ENCODE data around the gene FANCD2.
"Not testable (repeated sequence)": the region's sequence is repeated elsewhere in the genome, so short reads cannot be mapped to it uniquely, and the experiment has no call there.

Gene FANCD2

GRCh38 chr3:10026084-10026890 is at the start of gene FANCD2:
FANCD2 (plus strand) TSS chr3:10026437; CDS start chr3:10028658, 2,221 bp downstream.
- peak; percentile 84 for DNase-seq (ENCODE audit: low spot score)

DNA sequence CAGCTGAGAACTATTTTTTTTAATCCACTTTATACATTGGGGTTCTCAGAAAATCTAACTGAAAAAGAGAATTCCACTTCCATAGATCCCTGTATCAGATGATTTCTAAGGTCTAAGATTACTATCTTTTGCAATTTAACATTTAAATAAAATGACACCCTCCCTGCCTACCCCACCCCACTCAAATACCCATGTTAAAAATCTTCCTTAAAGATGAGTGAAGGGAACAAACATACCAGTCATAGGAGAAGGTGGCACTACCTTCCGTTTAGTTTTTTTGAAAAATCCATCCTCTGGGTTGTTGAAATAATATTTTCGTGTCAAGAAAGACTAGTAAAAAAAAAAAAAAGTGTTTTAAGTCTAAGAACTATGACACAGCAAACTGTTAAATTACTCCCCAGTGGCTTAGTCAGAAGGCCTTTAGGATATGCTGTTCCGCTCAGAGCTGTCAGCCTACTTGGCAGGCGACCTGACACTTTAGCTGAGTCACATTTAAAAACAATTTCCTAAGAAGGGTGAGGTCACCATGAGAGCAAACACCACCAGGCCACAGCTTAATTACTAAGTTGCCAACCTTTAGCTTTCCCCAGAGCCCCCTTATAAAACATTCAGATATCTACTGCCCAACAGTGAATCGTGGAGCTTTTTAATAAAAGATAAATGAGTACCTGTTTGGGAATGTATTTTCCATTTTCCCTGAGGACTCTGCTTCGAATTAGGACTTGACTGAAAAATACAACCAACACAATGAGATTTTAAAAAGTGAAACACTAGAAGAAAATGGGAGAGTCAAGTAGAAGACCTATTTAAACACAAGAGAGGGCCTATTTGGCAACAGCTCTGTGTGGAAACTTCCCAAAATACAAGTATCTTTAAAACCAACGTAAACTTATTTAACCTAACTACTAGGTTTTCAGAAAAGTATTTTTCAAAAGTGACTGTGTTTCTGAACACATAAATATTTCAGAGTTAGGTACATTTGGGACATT is 49.2 kb upstream of the FANCD2 start:
- peak; percentile 53 for DNase-seq (ENCODE audit: low spot score)

GRCh38 chr3:9978710-9979305 is 47.4 kb upstream of the FANCD2 start:
- DNase-seq (ENCODE audit: low spot score) = no peak

DNA sequence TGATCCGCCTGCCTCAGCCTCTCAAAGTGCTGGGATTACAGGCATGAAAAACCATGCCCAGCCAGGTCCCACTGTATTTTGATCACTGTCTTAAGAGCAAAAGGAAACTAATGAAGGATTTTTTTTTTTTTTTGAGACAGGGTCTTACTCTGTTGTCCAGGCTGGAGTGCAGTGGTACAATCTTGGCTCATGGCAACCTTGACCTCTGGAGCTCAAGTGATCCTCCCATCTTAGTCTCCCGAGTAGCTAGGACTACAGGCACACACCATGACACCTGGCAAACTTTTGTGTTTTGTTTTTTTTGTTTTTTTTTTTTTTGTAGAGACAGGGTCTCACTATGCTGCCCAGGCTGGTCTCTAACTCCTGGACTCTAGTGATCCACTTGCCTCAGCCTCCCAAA is 46.0 kb upstream of the FANCD2 start:
- no peak for DNase-seq (ENCODE audit: low spot score)

DNA sequence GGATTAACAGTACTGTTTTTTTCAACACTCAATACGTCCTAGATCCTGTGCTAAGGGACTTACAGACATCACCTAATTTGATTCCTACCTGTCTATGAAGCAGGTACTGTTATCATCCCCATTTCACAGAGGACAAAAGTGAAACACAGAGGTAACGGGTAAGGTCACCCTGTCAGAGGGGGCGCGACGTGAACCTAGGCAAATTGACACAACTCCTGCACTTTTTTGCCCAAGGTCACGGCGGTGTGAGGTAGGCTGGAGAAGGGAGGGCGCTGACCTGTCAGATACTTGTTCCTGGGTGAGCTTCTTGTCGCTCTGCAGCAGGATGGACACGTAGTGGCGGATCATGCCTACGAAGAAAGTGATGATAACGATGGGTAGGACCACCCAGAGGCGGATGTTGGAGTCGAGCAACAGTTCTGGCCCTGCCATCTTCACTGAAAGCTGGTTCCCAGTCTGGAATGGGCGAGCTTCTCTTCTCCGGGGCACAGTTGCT is 40.0 kb upstream of the FANCD2 start:
- no peak for DNase-seq (ENCODE audit: low spot score)

DNA sequence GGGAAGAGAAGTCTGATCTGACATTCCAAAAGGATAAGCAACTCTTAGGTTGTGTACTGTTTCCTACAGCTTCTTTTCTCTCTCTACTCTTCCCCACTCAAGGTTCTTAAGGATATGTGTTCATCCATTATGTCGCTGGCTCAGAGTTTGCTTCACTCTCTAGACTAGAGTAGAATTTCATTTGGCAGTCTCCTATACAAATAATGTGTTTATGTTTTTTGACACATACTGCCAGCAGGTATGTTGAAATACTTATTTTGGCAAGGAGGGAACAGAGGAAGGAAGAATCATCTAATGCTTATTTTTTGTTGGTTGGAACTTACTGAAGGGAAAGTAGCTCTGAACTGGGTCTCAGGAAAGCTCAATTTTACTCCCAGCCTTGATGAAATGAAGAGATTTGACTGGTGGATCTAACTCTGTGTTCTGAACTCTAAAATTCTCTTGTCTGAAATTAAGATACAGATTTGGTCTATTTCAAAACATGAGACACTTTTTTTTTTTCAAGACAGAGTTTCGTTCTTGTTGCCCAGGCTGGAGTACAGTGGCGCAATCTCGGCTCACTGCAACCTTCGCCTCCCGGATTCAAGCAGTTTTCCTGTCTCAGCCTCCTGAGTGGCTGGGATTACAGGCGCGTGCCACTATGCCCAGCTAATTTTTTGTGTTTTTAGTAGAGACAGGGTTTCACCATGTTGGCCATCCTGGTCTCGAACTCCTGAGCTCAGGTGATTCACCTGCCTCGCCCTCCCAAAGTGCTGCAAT is 32.0 kb upstream of the FANCD2 start:
- DNase-seq (ENCODE audit: low spot score) = no peak

GRCh38 chr3:10000686-10001085 is 25.6 kb upstream of the FANCD2 start:
- DNase-seq (ENCODE audit: low spot score) = no peak

DNA sequence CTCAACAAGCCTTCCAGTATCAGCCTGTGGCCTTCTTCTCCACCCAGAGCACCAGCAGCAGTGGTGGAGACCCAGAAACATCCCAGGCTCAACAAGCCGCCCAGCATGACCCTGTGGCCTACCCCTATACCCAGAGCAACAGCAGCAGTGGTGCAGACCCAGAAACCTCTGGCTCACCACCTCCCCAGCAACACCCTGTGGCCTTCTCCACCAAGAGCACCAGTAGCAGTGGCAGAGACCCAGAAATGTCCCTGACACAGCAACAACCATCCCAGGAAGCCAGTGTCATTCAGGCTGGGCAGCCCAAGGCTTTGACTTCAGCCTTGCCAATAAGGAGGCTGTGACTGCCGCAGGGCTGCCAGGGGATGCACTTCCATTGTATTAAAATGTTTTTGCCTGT is 23.3 kb upstream of the FANCD2 start:
- DNase-seq (ENCODE audit: low spot score) = no peak

DNA sequence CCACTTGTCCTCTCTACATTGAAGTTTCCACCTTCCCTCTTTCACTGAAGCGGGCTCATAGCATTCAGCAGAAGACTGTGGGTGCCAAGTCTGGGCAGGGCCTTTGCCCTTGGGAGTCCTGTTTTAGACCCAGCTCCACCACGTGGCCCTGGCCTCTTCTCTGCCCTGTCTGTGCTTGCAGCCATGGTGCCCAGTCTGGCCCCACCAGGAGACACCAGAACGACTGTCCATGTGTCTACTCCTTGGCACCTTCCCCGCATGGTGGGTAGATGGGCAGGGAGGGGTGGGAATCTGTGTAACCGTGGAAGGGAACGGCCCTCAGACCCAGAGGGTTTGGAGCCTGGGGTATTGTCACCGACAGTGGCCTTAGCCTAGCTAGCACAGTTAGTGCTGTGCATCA is 21.7 kb upstream of the FANCD2 start:
- no peak for DNase-seq (ENCODE audit: low spot score)

DNA sequence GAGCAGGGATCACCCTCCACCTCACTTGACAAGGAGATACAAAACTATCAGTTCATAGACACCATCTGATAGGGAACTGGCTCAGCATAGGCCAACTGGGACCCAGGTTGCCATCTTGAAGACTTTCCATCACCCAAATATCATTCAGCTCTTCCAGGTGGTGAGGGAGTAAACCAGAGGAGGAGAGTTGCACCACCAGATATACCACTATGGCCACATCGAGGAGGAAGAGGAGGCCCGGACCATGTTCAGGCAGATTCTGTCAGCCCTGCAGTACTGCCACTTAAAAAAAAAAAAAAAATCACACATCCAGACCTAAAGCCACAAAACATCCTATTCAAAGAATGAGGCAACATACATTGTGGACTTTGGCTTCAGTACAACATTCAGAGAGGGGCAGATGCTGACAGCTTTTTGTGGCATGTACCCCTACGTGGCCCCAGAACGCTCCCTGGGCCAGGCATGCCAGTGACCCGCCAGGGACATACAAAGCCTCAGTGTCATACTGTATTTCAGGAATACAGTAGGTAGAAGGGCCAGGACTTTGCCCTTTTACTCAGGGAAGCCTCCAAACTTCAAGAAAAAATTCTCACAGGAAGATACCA is 21.2 kb upstream of the FANCD2 start:
- DNase-seq (ENCODE audit: low spot score) = no peak

DNA sequence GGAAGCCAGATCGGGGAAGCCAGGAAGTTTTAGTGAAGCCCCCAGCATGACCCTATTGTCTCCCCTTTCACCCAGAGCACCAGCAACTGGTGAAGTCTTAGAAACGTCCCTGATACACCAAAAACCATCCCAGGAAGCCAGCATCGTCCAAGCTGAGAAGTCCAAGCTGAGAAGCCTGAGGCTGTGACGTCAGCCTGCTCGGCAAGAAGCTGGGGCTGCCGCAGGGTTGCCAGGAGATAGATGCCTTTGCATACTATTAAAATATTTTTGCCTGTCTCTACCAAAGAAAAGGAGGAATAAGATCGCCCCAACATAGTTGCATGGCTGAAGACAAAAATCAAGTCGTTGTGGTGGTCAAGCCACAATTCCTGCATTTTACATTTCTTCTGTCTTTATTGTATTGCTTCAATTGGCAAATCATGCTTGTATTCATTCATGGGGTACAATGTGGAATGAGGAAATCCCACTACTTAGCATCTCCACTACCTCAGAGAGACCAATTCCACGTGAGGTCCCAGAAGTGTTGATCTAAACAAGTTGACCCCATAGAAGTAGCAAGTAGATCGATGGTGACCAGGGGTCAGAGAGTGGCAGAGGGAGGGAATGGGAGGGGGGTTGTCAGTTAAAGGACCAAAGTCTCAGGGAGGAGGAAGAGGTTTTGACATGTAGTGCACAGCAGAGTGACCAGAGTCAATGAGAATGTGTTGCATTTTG is 20.0 kb upstream of the FANCD2 start:
- DNase-seq (ENCODE audit: low spot score) = no peak

- no peak for DNase-seq (ENCODE audit: low spot score)
Measured at GRCh38 chr3:10006762-10007090, 19.5 kb upstream of the FANCD2 start.

DNA sequence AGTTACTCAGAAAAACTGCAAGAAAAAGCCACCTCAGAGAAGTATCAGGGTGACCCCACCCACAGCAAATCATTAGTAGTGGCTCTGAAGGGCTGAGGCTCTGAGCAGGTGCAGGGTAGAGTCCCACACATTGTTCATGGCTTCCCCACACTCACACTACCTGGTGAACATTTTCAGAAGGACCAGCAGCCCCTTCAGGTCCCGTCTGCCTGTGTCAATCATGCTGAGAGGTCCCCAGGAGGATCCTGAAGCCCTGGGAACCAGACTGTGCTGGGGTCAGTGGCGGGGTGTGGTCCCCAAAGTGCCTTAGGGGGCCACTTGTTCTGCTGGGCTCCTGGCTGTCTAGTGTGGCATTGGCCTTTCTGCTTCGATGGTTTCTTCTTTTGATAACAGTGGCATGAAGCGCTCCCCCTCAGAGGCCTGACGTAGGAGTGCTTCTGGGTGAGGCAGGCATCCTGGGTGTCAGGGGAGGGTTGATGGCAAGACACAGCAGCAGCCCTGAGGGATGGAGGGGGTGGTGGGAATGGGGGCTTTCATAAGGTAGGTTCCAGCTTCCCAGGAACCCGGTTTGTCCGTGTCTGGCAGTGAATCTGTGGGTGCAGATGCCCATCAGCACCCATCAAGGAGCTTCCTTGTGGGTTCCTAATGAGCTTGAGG is 19.0 kb upstream of the FANCD2 start:
- DNase-seq (ENCODE audit: low spot score) = no peak

- not testable (repeated sequence) for DNase-seq (ENCODE audit: low spot score)
Measured at GRCh38 chr3:10008216-10008587, 18.0 kb upstream of the FANCD2 start.

DNA sequence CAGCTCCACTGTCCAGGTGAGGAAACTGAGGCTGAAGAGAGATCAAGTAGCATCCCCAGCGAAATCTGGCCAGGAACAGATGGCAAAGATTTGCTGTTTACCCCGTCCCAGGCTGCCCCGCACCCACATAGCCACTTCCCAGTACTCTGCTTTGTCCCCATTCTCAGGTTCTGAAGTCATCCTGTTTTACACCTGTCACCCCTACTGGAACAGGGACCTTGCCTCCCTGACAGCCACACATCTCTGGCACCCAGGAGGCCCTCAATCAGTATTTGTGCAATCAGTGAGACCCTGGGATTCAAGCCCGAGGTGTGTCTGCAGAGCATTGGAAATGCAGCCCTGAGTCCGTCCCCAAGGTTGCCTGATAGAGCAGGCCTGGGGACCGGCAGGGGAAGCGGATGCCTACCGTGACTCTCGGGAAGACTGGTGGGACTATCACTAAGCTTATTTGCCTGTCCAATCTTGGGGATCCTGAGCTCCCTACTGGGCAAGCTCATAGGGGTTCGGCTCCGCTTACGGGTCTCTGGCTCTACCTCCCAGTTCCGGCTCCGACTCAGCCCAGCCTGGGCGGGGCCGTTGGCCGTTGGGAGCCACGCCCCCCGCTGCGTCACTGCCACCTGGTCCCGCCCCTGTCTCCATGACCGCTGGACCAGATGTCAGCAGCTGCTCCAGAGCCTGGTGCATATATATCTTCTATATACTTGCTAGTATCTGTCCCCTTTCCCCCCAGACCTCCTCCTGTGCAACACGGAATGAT is 17.5 kb upstream of the FANCD2 start:
- peak; percentile 57 for DNase-seq (ENCODE audit: low spot score)

GRCh38 chr3:10010421-10010877 is 15.8 kb upstream of the FANCD2 start:
- DNase-seq (ENCODE audit: low spot score) = no peak

GRCh38 chr3:10010878-10011465 is 15.3 kb upstream of the FANCD2 start:
- DNase-seq (ENCODE audit: low spot score) = peak; percentile 86

- DNase-seq (ENCODE audit: low spot score) = no peak
Measured at GRCh38 chr3:10011631-10012030, 14.6 kb upstream of the FANCD2 start.

GRCh38 chr3:10012106-10012505 is 14.1 kb upstream of the FANCD2 start:
- DNase-seq (ENCODE audit: low spot score) = no peak
